HAP-1 (cell line): ENCODE measurements around the gene HOXA10.
A peak's percentile ranks its signal among the peaks of the same experiment; 100 is the strongest.

ENCODE experiments used
- DNase-seq, 2 experiments: peaks; one replicate each; pipeline ENCODE4 v3.0.0-alpha.2; 2016 to 2020; ENCODE audit warnings: low spot score in 2 of 2
- H3K27me3 ChIP-seq: fragments of 250-450 bp; sonication (Bioruptor Pico); 2 replicates; pipeline ENCODE4 v1.5.1; 2020; ENCODE audit warnings: low read depth, mild to moderate bottlenecking, moderate library complexity
- H3K36me3 ChIP-seq: fragments of 250-450 bp; sonication (Bioruptor Pico); replicated peaks from 2 replicates; pipeline ENCODE4 v1.5.1; 2020; ENCODE audit warnings: mild to moderate bottlenecking
- H3K4me1 ChIP-seq: fragments of 250-450 bp; sonication (Bioruptor Pico); 2 replicates; pipeline ENCODE4 v1.5.1; 2020; ENCODE audit warnings: mild to moderate bottlenecking
- H3K4me3 ChIP-seq: fragments of 250-450 bp; sonication (Bioruptor Pico); 2 replicates; pipeline ENCODE4 v1.5.1; 2020; ENCODE audit warnings: mild to moderate bottlenecking, moderate library complexity
- H3K9me3 ChIP-seq: fragments of 250-450 bp; sonication (Bioruptor Pico); 2 replicates; pipeline ENCODE4 v1.5.1; 2020; ENCODE audit warnings: mild to moderate bottlenecking, moderate library complexity
- in situ Hi-C: fragments of 300-500 bp; cut with MboI; formaldehyde crosslinking; loops from 3 replicates; pipeline ENCODE4 v1.14.3; 2020; ENCODE audit warnings: low sequenced_read_pairs, inconsistent platforms, mixed read lengths

Gene HOXA10

GRCh38 chr7:27209933-27210440, 35.9 kb upstream of the HOXA10 start:
- Histone ChIP-seq H3K4me3 (no peak overlapping the region), H3K36me3 (no peaks in the 10 kb centered on the region; the same call in none of the 2 replicates), H3K9me3 (no peaks in the 10 kb centered on the region), H3K4me1 (peaks cover 48% of the 10 kb centered on the region), H3K27me3 (no peaks in the 10 kb centered on the region)
- no peak for DNase-seq
- in situ Hi-C loops: loop anchor here (10.0 kb wide), 2 partner anchors 375 to 535 kb away; partner anchors contain the start of gene TAX1BP1

GRCh38 chr7:27208998-27209397, 34.9 kb upstream of the HOXA10 start:
- Histone ChIP-seq H3K27me3 (no peaks in the 10 kb centered on the region), H3K4me3 (no peak overlapping the region), H3K9me3 (no peaks in the 10 kb centered on the region), H3K4me1 (peaks cover 56% of the 10 kb centered on the region), H3K36me3 (no peaks in the 10 kb centered on the region; the same call in none of the 2 replicates)
- no peak for DNase-seq
- in situ Hi-C loops: loop anchor here (10.0 kb wide), 2 partner anchors 376 to 536 kb away; partner anchors contain the start of gene TAX1BP1

- in situ Hi-C loops: loop anchor here (10.0 kb wide), 2 partner anchors 377 to 537 kb away; partner anchors contain the start of gene TAX1BP1
- Histone ChIP-seq H3K27me3 (no peaks in the 10 kb centered on the region), H3K4me3 (no peak overlapping the region; the same call in 1 of the 2 replicates), H3K36me3 (no peaks in the 10 kb centered on the region; the same call in none of the 2 replicates), H3K9me3 (no peaks in the 10 kb centered on the region), H3K4me1 (peaks cover 62% of the 10 kb centered on the region)
- DNase-seq: peak; percentile 49 to 54
These were observed 33.3 kb upstream of the HOXA10 start for GRCh38 chr7:27207348-27207985.

- Histone ChIP-seq H3K4me3 (peak overlapping the region; percentile 54), H3K36me3 (no peaks in the 10 kb centered on the region; the same call in none of the 2 replicates), H3K4me1 (peaks cover 61% of the 10 kb centered on the region), H3K27me3 (no peaks in the 10 kb centered on the region), H3K9me3 (no peaks in the 10 kb centered on the region)
- in situ Hi-C loops: loop anchor here (10.0 kb wide), 2 partner anchors 379 to 539 kb away; partner anchors contain the start of gene TAX1BP1
- peak in 1 of 2 experiments; percentile 48 for DNase-seq
These were observed 31.5 kb upstream of the HOXA10 start for GRCh38 chr7:27205325-27206280.

GRCh38 chr7:27204851-27205322, 30.8 kb upstream of the HOXA10 start:
- in situ Hi-C loops: loop anchor here (10.0 kb wide), 2 partner anchors 380 to 540 kb away; partner anchors contain the start of gene TAX1BP1
- peak in 1 of 2 experiments; percentile 61 for DNase-seq
- H3K36me3 ChIP-seq: no peaks in the 10 kb centered on the region; the same call in none of the 2 replicates
- no peaks in the 10 kb centered on the region for H3K9me3 ChIP-seq
- H3K4me3 ChIP-seq: peak overlapping the region; percentile 54
- no peaks in the 10 kb centered on the region for H3K27me3 ChIP-seq
- peaks cover 58% of the 10 kb centered on the region for H3K4me1 ChIP-seq

- Histone ChIP-seq H3K36me3 (no peaks in the 10 kb centered on the region; the same call in none of the 2 replicates), H3K4me3 (peak overlapping the region; percentile 54), H3K27me3 (no peaks in the 10 kb centered on the region), H3K4me1 (peaks cover 58% of the 10 kb centered on the region), H3K9me3 (no peaks in the 10 kb centered on the region)
- DNase-seq: peak; percentile 40 to 59
- in situ Hi-C loops: loop anchor here (10.0 kb wide), 2 partner anchors 381 to 541 kb away; partner anchors contain the start of gene TAX1BP1
These were observed 30.0 kb upstream of the HOXA10 start for GRCh38 chr7:27203964-27204594.

GRCh38 chr7:27203365-27203953, 29.3 kb upstream of the HOXA10 start:
- H3K27me3 ChIP-seq: no peaks in the 10 kb centered on the region
- H3K36me3 ChIP-seq: no peaks in the 10 kb centered on the region; the same call in none of the 2 replicates
- DNase-seq: peak in 1 of 2 experiments; percentile 35
- H3K4me3 ChIP-seq: peak overlapping the region; percentile 54
- no peaks in the 10 kb centered on the region for H3K9me3 ChIP-seq
- in situ Hi-C loops: loop anchor here (10.0 kb wide), 2 partner anchors 381 to 541 kb away; partner anchors contain the start of gene TAX1BP1
- H3K4me1 ChIP-seq: peaks cover 53% of the 10 kb centered on the region

GRCh38 chr7:27202862-27203134, 28.7 kb upstream of the HOXA10 start:
- peaks cover 46% of the 10 kb centered on the region for H3K4me1 ChIP-seq
- peak; percentile 45 to 51 for DNase-seq
- in situ Hi-C loops: loop anchor here (10.0 kb wide), 2 partner anchors 382 to 542 kb away; partner anchors contain the start of gene TAX1BP1
- peak overlapping the region; percentile 54 for H3K4me3 ChIP-seq
- H3K36me3 ChIP-seq: no peaks in the 10 kb centered on the region; the same call in none of the 2 replicates
- H3K27me3 ChIP-seq: no peaks in the 10 kb centered on the region
- no peaks in the 10 kb centered on the region for H3K9me3 ChIP-seq

GRCh38 chr7:27202018-27202861, 28.1 kb upstream of the HOXA10 start:
- no peaks in the 10 kb centered on the region; the same call in none of the 2 replicates for H3K36me3 ChIP-seq
- H3K4me1 ChIP-seq: peaks cover 40% of the 10 kb centered on the region
- in situ Hi-C loops: loop anchor here (10.0 kb wide), 2 partner anchors 383 to 543 kb away; partner anchors contain the start of gene TAX1BP1
- DNase-seq: peak in 1 of 2 experiments; percentile 50
- H3K27me3 ChIP-seq: no peaks in the 10 kb centered on the region
- H3K9me3 ChIP-seq: no peaks in the 10 kb centered on the region
- peak overlapping the region; percentile 54 for H3K4me3 ChIP-seq

GRCh38 chr7:27201580-27202017, 27.5 kb upstream of the HOXA10 start:
- Histone ChIP-seq H3K27me3 (no peaks in the 10 kb centered on the region), H3K9me3 (no peaks in the 10 kb centered on the region), H3K4me1 (peaks cover 34% of the 10 kb centered on the region), H3K36me3 (no peaks in the 10 kb centered on the region; the same call in none of the 2 replicates), H3K4me3 (peak overlapping the region; percentile 54)
- in situ Hi-C loops: loop anchor here (10.0 kb wide), 2 partner anchors 383 to 543 kb away; partner anchors contain the start of gene TAX1BP1
- DNase-seq: peak in 1 of 2 experiments; percentile 57

GRCh38 chr7:27200761-27201579, 26.9 kb upstream of the HOXA10 start:
- Histone ChIP-seq H3K36me3 (peaks cover under 1% of the 10 kb centered on the region), H3K9me3 (no peaks in the 10 kb centered on the region), H3K27me3 (no peaks in the 10 kb centered on the region), H3K4me1 (peaks cover 28% of the 10 kb centered on the region), H3K4me3 (peak overlapping the region; percentile 54)
- peak in 1 of 2 experiments; percentile 48 for DNase-seq
- in situ Hi-C loops: loop anchor here (10.0 kb wide), 2 partner anchors 384 to 544 kb away; partner anchors contain the start of gene TAX1BP1
